ENCODE data around the gene CKAP2L.
A peak's percentile ranks its signal among the peaks of the same experiment; 100 is the strongest.

CKAP2L gene

GRCh38 chr2:112691881-112692281 is 72.5 kb downstream of the CKAP2L start:
- H3K27me3 ChIP-seq: no peaks in the 10 kb centered on the region
- TF ChIP-seq, protein P1, sequence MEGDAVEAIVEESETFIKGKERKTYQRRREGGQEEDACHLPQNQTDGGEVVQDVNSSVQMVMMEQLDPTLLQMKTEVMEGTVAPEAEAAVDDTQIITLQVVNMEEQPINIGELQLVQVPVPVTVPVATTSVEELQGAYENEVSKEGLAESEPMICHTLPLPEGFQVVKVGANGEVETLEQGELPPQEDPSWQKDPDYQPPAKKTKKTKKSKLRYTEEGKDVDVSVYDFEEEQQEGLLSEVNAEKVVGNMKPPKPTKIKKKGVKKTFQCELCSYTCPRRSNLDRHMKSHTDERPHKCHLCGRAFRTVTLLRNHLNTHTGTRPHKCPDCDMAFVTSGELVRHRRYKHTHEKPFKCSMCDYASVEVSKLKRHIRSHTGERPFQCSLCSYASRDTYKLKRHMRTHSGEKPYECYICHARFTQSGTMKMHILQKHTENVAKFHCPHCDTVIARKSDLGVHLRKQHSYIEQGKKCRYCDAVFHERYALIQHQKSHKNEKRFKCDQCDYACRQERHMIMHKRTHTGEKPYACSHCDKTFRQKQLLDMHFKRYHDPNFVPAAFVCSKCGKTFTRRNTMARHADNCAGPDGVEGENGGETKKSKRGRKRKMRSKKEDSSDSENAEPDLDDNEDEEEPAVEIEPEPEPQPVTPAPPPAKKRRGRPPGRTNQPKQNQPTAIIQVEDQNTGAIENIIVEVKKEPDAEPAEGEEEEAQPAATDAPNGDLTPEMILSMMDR (IDR thresholded peaks at IDR 0.05; ENCODE audit: low read depth, low read length): no peak
- H3K4me1 ChIP-seq: no peaks in the 10 kb centered on the region
- no peaks in the 10 kb centered on the region for H3K36me3 ChIP-seq
- DNase-seq: no peak
- H3K9me3 ChIP-seq: no peaks in the 10 kb centered on the region
- H3K4me3 ChIP-seq (ENCODE audit: low read depth, low read length): no peak overlapping the region

DNA sequence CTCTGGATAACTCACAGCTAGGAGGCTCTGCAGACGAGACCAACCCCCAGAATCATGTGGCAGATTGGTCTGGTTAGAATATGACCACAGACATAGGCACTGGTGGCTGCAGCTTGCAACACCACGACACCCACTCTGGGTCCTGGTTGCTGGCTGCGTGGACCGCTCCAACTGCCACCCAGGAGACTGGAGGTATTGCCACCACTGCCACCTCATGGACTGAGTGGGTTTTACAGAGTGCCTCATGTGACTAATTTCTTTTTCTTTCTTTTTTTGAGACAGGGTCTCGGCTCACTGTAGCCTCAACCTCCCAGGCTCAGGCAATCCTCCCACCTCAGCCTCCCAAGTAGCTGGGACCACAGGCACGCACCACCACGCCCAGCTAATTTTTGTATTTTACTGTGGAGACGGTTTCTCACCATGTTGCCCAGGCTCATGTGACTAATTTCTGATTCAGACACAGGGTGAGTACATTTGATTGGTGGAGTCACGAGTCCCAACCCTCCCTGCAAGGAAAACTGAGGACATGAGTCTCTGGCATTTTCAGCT is 73.5 kb downstream of the CKAP2L start:
- no peaks in the 10 kb centered on the region for H3K36me3 ChIP-seq
- no peaks in the 10 kb centered on the region for H3K27me3 ChIP-seq
- H3K4me1 ChIP-seq: no peaks in the 10 kb centered on the region
- TF ChIP-seq, protein P1 (IDR thresholded peaks at IDR 0.05; ENCODE audit: low read depth, low read length): peak; percentile 56
- H3K4me3 ChIP-seq (ENCODE audit: low read depth, low read length): no peak overlapping the region
- H3K9me3 ChIP-seq: no peaks in the 10 kb centered on the region
- peak; percentile 56 for DNase-seq

GRCh38 chr2:112688086-112688880 is 76.1 kb downstream of the CKAP2L start:
- H3K4me1 ChIP-seq: no peaks in the 10 kb centered on the region
- H3K36me3 ChIP-seq: no peaks in the 10 kb centered on the region
- no peaks in the 10 kb centered on the region for H3K27me3 ChIP-seq
- TF ChIP-seq, protein P1 (IDR thresholded peaks at IDR 0.05; ENCODE audit: low read depth, low read length): no peak
- no peak for DNase-seq
- no peak overlapping the region for H3K4me3 ChIP-seq (ENCODE audit: low read depth, low read length)
- H3K9me3 ChIP-seq: no peaks in the 10 kb centered on the region

GRCh38 chr2:112687522-112687921 is 76.9 kb downstream of the CKAP2L start:
- no peak for DNase-seq
- no peaks in the 10 kb centered on the region for H3K9me3 ChIP-seq
- H3K4me3 ChIP-seq (ENCODE audit: low read depth, low read length): no peak overlapping the region
- no peaks in the 10 kb centered on the region for H3K27me3 ChIP-seq
- TF ChIP-seq, protein P1 (IDR thresholded peaks at IDR 0.05; ENCODE audit: low read depth, low read length): no peak
- H3K4me1 ChIP-seq: no peaks in the 10 kb centered on the region
- H3K36me3 ChIP-seq: no peaks in the 10 kb centered on the region
